A549 (cell line): ENCODE measurements around the gene OR52B2.
"Not testable (repeated sequence)": the region's sequence is repeated elsewhere in the genome, so short reads cannot be mapped to it uniquely, and the experiment has no call there.

Experiments used
- CBX2 ChIP-seq: fragments of 200-600 bp; sonication (generic); IDR thresholded peaks from 2 replicates; pipeline ENCODE4 v1.6.1; 2016; ENCODE audit warnings: low read depth, mild to moderate bottlenecking, borderline replicate concordance
- POLR2A ChIP-seq: IDR thresholded peaks from 2 replicates; pipeline ENCODE4 v1.6.1; 2012; ENCODE audit warnings: mild to moderate bottlenecking, low read length
- RFX5 ChIP-seq: fragments of 450-650 bp; IDR thresholded peaks from 2 replicates; pipeline ENCODE4 v1.7.1; 2014; ENCODE audit warnings: antibody characterized with exemption, mild to moderate bottlenecking, moderate library complexity
- TF ChIP-seq, protein P1 (sequence below): fragments of >200 bp; sonication (Bioruptor Twin); formaldehyde crosslinking; IDR thresholded peaks from 3 replicates; pipeline ENCODE4 v1.5.1; 2016

GRCh38 chr11:6135936-6136335 is 34.2 kb downstream of the OR52B2 start:
- not testable (repeated sequence) for TF ChIP-seq CBX2, RFX5, POLR2A
- TF ChIP-seq, protein P1, sequence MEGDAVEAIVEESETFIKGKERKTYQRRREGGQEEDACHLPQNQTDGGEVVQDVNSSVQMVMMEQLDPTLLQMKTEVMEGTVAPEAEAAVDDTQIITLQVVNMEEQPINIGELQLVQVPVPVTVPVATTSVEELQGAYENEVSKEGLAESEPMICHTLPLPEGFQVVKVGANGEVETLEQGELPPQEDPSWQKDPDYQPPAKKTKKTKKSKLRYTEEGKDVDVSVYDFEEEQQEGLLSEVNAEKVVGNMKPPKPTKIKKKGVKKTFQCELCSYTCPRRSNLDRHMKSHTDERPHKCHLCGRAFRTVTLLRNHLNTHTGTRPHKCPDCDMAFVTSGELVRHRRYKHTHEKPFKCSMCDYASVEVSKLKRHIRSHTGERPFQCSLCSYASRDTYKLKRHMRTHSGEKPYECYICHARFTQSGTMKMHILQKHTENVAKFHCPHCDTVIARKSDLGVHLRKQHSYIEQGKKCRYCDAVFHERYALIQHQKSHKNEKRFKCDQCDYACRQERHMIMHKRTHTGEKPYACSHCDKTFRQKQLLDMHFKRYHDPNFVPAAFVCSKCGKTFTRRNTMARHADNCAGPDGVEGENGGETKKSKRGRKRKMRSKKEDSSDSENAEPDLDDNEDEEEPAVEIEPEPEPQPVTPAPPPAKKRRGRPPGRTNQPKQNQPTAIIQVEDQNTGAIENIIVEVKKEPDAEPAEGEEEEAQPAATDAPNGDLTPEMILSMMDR, result not testable (repeated sequence)
